Adrenal gland (tissue), 12 donors: ENCODE measurements around the gene SPATA25. TPM values are rescaled to one million over a fixed set of nuclear protein-coding genes. Genes with fewer than 3 reads are reported as not detected.

Source experiments
- DNase-seq, 7 donors: peaks; one replicate each; pipeline ENCODE4 v3.0.0-alpha.2; 2019 to 2020
- H3K27ac ChIP-seq, 5 donors: fragments of 200-600 bp; sonication (generic) in 4 of 5; 1 replicate in 3 of 5; 2 replicates in 2 of 5; pipeline versions ENCODE4 v1.5.1 to v1.8.0; 2016 to 2020; ENCODE audit warnings: mild to moderate bottlenecking in 1 of 5
- H3K27me3 ChIP-seq: fragments of 200-600 bp; 2 replicates; pipeline ENCODE4 v1.8.0; 2021
- H3K36me3 ChIP-seq, 2 donors: fragments of 200-600 bp; replicated peaks in 1 of 2; 1 replicate in 1 of 2; 2 replicates in 1 of 2; pipeline versions ENCODE4 v1.5.1 to v1.8.0; 2018 to 2022
- H3K4me1 ChIP-seq, 2 donors: fragments of 200-600 bp; replicated peaks in 1 of 2; 1 replicate in 1 of 2; 2 replicates in 1 of 2; pipeline versions ENCODE4 v1.5.1 to v1.8.0; 2018 to 2021
- H3K4me3 ChIP-seq, 4 donors: fragments of 200-600 bp; sonication (generic) in 3 of 4; one replicate each; pipeline ENCODE4 v1.5.1; 2016 to 2018
- H3K9me3 ChIP-seq, 3 donors: fragments of 200-600 bp; sonication (generic) in 1 of 3; replicated peaks in 1 of 3; 1 replicate in 2 of 3; 2 replicates in 1 of 3; pipeline versions ENCODE4 v1.5.1 to v1.8.0; 2016 to 2021
- POLR2A ChIP-seq, 2 donors: fragments of 450-650 bp; IDR thresholded peaks; one replicate each; pipeline ENCODE4 v1.6.1; 2017; ENCODE audit warnings: antibody characterized with exemption in 2 of 2, mild to moderate bottlenecking in 2 of 2, moderate library complexity in 1 of 2
- WGBS, 4 donors: extraction: QIAGEN DNeasy Blood & Tissue Kit in 2 of 4; methylation state at CpG; one replicate each; pipeline versions ENCODE4 v1.1.5 to v1.1.7; 2013 to 2017; 5-methylcytosine and 5-hydroxymethylcytosine counted together
- intact Hi-C, 2 donors: fragments of 100-400 bp; cut with DNase I; formaldehyde crosslinking; loops; one replicate each; pipeline versions ENCODE4 v1.14.1 to v1.15.0; 2022 to 2023
- polyA plus RNA-seq, 3 donors: library from polyadenylated mRNA; stranded (reverse); fragments of 200-250 nt in 2 of 3; fragments of 350-450 nt in 1 of 3; fragmentation: Illumina TruSeq in 1 of 3; extraction: RNeasy Lipid Tissue Mini Kit (QIAGEN cat#74804) in 1 of 3; gene quantifications; one replicate each; pipeline ENCODE4 v1.2.3, GENCODE V29; 2013 to 2014
- total RNA-seq, 9 donors: library from RNA; depleted of rRNA in 4 of 9; stranded (reverse); fragments of >200 nt in 4 of 9; fragments of 120-200 nt in 1 of 9; fragmentation: NEBNext Ultra II Directional in 1 of 9; extraction: Animal tissue kit (Norgen Biotek cat#: 25700) in 1 of 9; gene quantifications; one replicate each; pipeline versions ENCODE4 v1.1.0 to v1.2.4, GENCODE V29; 2013 to 2023
- TF ChIP-seq, protein P1 (sequence below), 6 experiments: fragments of 450-650 bp in 4 of 6; fragments of 200-600 bp in 2 of 6; sonication (generic) in 1 of 6; IDR thresholded peaks; 1 replicate in 5 of 6; 2 replicates in 1 of 6; pipeline versions ENCODE4 v1.5.1 to v1.8.0; 2016 to 2021; ENCODE audit warnings: antibody characterized with exemption in 6 of 6, mild to moderate bottlenecking in 2 of 6, moderate library complexity in 1 of 6
- donor health status: healthy with polysubstance abuse.
- donor health status: Bipolar disorder and iron deficiency.
- donor health status: DM: yes; HTN: yes; CAD: no.
- donor health status: DM: no; HTN: no; CAD: no.
- donor health status: DM: no; HTN: no; CAD: no.
- donor health status: DM: yes; HTN: yes; CAD: no.

The SPATA25 gene
- total and polyA plus RNA-seq, 12 donors: 0.29 to 12.5 (median 2.9) TPM; not detected in 1

DNA sequence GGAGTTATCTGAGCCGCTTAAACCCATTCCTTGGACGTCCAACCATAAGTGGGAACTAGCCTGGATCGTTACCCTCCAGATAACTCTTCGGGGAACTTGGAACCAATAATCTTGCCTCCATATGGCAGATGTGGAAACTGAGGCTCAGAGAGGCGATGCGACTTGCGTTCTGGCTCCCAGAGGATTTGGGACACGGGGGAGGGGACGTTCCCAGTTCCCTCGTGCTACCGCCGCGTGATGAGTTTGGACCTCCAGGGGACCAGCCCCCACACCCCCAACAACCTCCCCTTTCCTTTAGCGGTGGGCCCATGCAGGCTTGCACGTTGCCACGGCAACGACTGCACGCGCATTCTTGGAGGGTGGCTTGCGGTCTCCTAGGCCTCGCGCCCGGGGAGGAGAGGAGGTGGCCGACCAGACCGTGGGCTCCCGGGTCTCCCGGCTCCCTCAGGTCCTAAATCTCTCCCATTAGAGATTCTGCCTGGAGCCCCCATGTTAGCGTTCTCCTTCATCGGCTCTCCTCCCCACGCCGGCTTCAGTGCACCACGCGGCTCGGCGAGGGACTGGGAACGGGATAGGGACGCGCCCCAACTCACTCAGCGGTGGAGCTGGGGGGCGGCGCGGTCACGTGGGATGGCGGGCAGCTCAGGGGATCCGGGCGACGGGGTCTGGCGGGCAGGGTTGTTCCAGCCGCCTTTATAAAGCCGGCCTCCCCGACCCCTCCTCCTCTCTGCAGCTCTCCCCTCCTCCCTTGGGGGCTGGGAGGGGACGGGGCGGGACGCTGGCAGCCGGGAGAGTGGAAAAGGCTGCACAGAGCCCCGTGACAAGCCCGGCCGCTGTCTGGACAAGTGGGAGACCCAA lies 24.3 kb upstream of the SPATA25 start, which contains the start of gene PLTP:
Gene PLTP (minus strand): TSS at position 670 of the 858 bp plus-strand sequence. CDS start 703 bp downstream, outside the sequence.
- H3K27ac ChIP-seq: peak within 1 kb of the TSS; percentile 77 to 92 (median 89)
- peaks cover 0 to 18% of the 10 kb centered on the region in 2 donors for H3K36me3 ChIP-seq
- peak within 1 kb of the TSS; percentile 24 to 87 (median 49) for H3K4me3 ChIP-seq
- peaks cover 13 to 33% of the 10 kb centered on the region in 2 donors for H3K4me1 ChIP-seq
- intact Hi-C loops: no loop called here
- peak; percentile 70 to 84 (median 77) for DNase-seq
- peak; percentile 81 to 92 for TF ChIP-seq POLR2A (IDR thresholded peaks at IDR 0.05)
- TF ChIP-seq, protein P1, sequence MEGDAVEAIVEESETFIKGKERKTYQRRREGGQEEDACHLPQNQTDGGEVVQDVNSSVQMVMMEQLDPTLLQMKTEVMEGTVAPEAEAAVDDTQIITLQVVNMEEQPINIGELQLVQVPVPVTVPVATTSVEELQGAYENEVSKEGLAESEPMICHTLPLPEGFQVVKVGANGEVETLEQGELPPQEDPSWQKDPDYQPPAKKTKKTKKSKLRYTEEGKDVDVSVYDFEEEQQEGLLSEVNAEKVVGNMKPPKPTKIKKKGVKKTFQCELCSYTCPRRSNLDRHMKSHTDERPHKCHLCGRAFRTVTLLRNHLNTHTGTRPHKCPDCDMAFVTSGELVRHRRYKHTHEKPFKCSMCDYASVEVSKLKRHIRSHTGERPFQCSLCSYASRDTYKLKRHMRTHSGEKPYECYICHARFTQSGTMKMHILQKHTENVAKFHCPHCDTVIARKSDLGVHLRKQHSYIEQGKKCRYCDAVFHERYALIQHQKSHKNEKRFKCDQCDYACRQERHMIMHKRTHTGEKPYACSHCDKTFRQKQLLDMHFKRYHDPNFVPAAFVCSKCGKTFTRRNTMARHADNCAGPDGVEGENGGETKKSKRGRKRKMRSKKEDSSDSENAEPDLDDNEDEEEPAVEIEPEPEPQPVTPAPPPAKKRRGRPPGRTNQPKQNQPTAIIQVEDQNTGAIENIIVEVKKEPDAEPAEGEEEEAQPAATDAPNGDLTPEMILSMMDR (IDR thresholded peaks at IDR 0.05): peak in 1 of 6 experiments; percentile 12
- H3K9me3 ChIP-seq: no peaks in the 10 kb centered on the region
- no peaks in the 10 kb centered on the region for H3K27me3 ChIP-seq
- WGBS, 4 donors: 0 to 5% (median 1%) methylated on average over 11 to 58 of the region's 58 CpGs

GRCh38 chr20:45910670-45911485 lies 23.5 kb upstream of the SPATA25 start:
- DNase-seq: peak; percentile 98 to 100 (median 100)
- Histone ChIP-seq H3K4me3 (peak overlapping the region in 3 of 4 donors; percentile 24 to 87 (median 30)), H3K27me3 (no peaks in the 10 kb centered on the region), H3K4me1 (peaks cover 13 to 37% of the 10 kb centered on the region in 2 donors), H3K36me3 (peaks cover 0 to 24% of the 10 kb centered on the region in 2 donors), H3K27ac (peak overlapping the region; percentile 77 to 92 (median 89)), H3K9me3 (no peaks in the 10 kb centered on the region)
- intact Hi-C loops: no loop called here
- WGBS, 4 donors: 1 to 3% (median 2%) methylated on average over 28 to 43 of the region's 43 CpGs
- TF ChIP-seq, protein P1 (IDR thresholded peaks at IDR 0.05): no peak
- peak; percentile 38 to 92 for TF ChIP-seq POLR2A (IDR thresholded peaks at IDR 0.05)

DNA sequence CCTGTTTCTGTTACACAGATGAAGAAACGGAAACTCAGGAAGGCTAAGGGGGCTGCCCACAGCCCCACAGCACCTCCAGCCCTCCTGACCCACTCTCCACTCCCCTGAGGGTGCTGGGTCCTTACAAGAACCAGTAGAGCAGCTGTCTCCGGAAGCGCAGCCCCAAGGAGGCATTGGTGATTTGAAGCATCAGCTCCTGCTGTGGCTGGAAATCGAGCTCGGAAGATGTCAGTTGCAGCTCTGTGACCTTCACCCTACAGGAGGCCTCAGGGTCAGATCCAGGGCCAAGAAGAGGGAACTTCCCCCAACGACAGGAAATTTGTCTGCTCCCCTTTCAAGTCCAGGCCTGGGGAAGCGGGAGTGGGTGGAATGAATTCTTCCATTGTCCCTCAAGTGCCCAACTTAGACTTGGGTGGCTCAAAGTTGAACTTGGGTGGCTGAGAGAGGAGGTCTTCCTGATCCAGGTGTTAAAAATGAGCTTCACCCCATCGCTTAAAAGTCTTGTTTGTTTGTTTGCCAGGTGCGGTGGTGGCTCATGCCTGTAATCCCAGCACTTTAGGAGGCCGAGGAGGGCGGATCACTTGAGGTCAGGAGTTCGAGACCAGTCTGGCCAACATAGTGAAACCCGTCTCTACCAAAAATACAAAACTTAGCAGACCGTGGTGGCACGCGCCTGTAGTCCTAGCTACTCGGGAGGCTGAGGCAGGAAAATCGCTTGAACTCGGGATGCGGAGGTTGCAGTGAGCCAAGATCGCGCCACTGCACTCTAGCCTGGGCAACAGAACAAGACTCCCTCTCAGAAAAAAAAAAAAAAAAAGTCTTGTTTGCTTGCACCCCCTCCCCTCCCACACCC lies 22.6 kb upstream of the SPATA25 start:
- peaks cover 0 to 32% of the 10 kb centered on the region in 2 donors for H3K36me3 ChIP-seq
- intact Hi-C loops: no loop called here
- 72 to 76% (median 74%) methylated on average over 19 to 22 of the region's 22 CpGs for WGBS, 4 donors
- H3K4me1 ChIP-seq: peaks cover 18 to 45% of the 10 kb centered on the region in 2 donors
- H3K27me3 ChIP-seq: no peaks in the 10 kb centered on the region
- peak overlapping the region in 3 of 5 donors; percentile 31 to 92 (median 67) for H3K27ac ChIP-seq
- DNase-seq: peak in 1 of 7 donors; percentile 40
- H3K4me3 ChIP-seq: peak overlapping the region in 1 of 4 donors; percentile 87
- TF ChIP-seq, protein P1 (IDR thresholded peaks at IDR 0.05): no peak
- no peak for TF ChIP-seq POLR2A (IDR thresholded peaks at IDR 0.05)
- no peaks in the 10 kb centered on the region for H3K9me3 ChIP-seq
